ENCODE data around the gene CEP170B. TPM values are rescaled to one million over a fixed set of nuclear protein-coding genes. Genes with fewer than 3 reads are reported as not detected.
"Not testable (repeated sequence)": the region's sequence is repeated elsewhere in the genome, so short reads cannot be mapped to it uniquely, and the experiment has no call there.

Gene CEP170B
- total RNA-seq, 1 donor from 2014 or later = 10.2 TPM

- not testable (repeated sequence) for DNase-seq
Measured at GRCh38 chr14:104919152-104919992, 54.3 kb downstream of the CEP170B start.

- no peak for DNase-seq
Measured at GRCh38 chr14:104919993-104920315, 54.9 kb downstream of the CEP170B start.

GRCh38 chr14:104923640-104924420 lies 58.8 kb downstream of the CEP170B start:
- no peak for DNase-seq

GRCh38 chr14:104924421-104925213 lies 59.5 kb downstream of the CEP170B start, which contains the start of gene PLD4:
Gene PLD4, plus strand, starts transcription at chr14:104924879. Its CDS starts 2,262 bp downstream, at chr14:104927141.
- no peak for DNase-seq

- no peak for DNase-seq
Measured at GRCh38 chr14:104925214-104925854, 60.3 kb downstream of the CEP170B start.

GRCh38 chr14:104925855-104926609 lies 61.0 kb downstream of the CEP170B start:
- no peak for DNase-seq

- no peak for DNase-seq
Measured at GRCh38 chr14:104926619-104927431, 61.8 kb downstream of the CEP170B start.

- no peak for DNase-seq
Measured at GRCh38 chr14:104927432-104927816, 62.4 kb downstream of the CEP170B start.

- no peak for DNase-seq
Measured at GRCh38 chr14:104927901-104928300, 62.8 kb downstream of the CEP170B start.

GRCh38 chr14:104928391-104929133 lies 63.5 kb downstream of the CEP170B start:
- no peak for DNase-seq

- DNase-seq = no peak
Measured at GRCh38 chr14:104929268-104930230, 64.5 kb downstream of the CEP170B start.

GRCh38 chr14:104930526-104931303 lies 65.6 kb downstream of the CEP170B start:
- DNase-seq = no peak

GRCh38 chr14:104931304-104931770 lies 66.3 kb downstream of the CEP170B start:
- no peak for DNase-seq

- no peak for DNase-seq
Measured at GRCh38 chr14:104931771-104932675, 67.0 kb downstream of the CEP170B start.

- DNase-seq = peak; percentile 76
Measured at GRCh38 chr14:104932676-104933631, 67.9 kb downstream of the CEP170B start.

Measured in skin of body (tissue), 2 donors.